ENCODE data around the gene ELMOD2. TPM values are rescaled to one million over a fixed set of nuclear protein-coding genes. Genes with fewer than 3 reads are reported as not detected.

Gene ELMOD2
- total and polyA plus RNA-seq, 2 donors (not counting 1 experiment from before 2014, with no cell fraction given): 20.4 to 25.1 TPM

DNA sequence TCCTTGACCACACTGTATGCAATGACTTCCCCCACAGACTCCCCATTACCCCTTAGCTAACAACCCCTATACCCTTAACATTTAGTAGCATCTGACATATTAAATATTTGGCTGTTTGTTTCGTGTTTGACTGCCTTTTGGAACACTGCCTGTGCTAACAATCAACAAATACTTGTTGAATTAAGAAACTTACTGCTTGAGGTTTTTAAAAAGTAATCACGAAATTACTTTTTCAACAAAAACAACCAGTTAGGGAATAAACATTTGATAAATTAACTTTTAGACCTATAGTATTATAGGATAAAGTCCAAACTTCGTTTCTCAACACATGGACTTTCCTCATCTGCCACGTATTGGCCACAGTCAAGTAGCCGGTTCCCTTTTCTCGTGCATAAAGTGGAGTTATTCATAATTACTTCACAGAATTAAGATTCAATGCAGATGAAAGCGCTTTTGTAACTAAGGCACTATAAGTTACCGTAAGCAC, 555 bp upstream of the ELMOD2 start:
- Histone ChIP-seq H3K4me1 (ENCODE audit: control insufficient read depth, extremely low read depth, insufficient read depth, low read length) (no peaks in the 10 kb centered on the region), H2AFZ (ENCODE audit: low read length) (peak overlapping the region; percentile 89), H3K9me3 (ENCODE audit: control insufficient read depth, insufficient read depth, low read depth, low read length) (no peaks in the 10 kb centered on the region), H3K27ac (ENCODE audit: insufficient read depth, low read length) (no peak overlapping the region), H3K4me3 (replicated peaks in 1 of 4; ENCODE audit: control extremely low read depth in 1 of 4, insufficient read depth in 1 of 4, low read depth in 3 of 4, low read length in 4 of 4) (peak overlapping the region; percentile 46 to 90 (median 82)), H3K9ac (ENCODE audit: insufficient read depth, low read length) (no peak overlapping the region), H3K36me3 (ENCODE audit: control insufficient read depth, insufficient read depth, low read length) (no peaks in the 10 kb centered on the region), H3K27me3 (ENCODE audit: control insufficient read depth, insufficient read depth, low read length) (no peaks in the 10 kb centered on the region), H4K20me1 (ENCODE audit: control insufficient read depth, extremely low read depth, insufficient read depth, low read length) (no peaks in the 10 kb centered on the region), H3K79me2 (ENCODE audit: control insufficient read depth, insufficient read depth, low read length) (peaks cover 6% of the 10 kb centered on the region), H3K4me2 (ENCODE audit: extremely low read depth, insufficient read depth, low read length) (peak overlapping the region; percentile 86)
- no peak for TF ChIP-seq EZH2 (IDR thresholded peaks at IDR 0.05; ENCODE audit: low read length, missing control alignments)
- TF ChIP-seq, protein P1, sequence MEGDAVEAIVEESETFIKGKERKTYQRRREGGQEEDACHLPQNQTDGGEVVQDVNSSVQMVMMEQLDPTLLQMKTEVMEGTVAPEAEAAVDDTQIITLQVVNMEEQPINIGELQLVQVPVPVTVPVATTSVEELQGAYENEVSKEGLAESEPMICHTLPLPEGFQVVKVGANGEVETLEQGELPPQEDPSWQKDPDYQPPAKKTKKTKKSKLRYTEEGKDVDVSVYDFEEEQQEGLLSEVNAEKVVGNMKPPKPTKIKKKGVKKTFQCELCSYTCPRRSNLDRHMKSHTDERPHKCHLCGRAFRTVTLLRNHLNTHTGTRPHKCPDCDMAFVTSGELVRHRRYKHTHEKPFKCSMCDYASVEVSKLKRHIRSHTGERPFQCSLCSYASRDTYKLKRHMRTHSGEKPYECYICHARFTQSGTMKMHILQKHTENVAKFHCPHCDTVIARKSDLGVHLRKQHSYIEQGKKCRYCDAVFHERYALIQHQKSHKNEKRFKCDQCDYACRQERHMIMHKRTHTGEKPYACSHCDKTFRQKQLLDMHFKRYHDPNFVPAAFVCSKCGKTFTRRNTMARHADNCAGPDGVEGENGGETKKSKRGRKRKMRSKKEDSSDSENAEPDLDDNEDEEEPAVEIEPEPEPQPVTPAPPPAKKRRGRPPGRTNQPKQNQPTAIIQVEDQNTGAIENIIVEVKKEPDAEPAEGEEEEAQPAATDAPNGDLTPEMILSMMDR (conservative IDR thresholded peaks at IDR 0.05 in 1 of 2, IDR thresholded peaks at IDR 0.05 in 1 of 2; ENCODE audit: low read depth in 1 of 2, low read length in 2 of 2): no peak
- DNase-seq (ENCODE audit: low read depth in 2 of 2): no peak

GRCh38 chr4:140529434-140529833, 5.5 kb downstream of the ELMOD2 start:
- Histone ChIP-seq H3K79me2 (ENCODE audit: control insufficient read depth, insufficient read depth, low read length) (peaks cover 6% of the 10 kb centered on the region), H3K27ac (ENCODE audit: insufficient read depth, low read length) (no peak overlapping the region), H3K4me2 (ENCODE audit: extremely low read depth, insufficient read depth, low read length) (no peak overlapping the region), H3K9me3 (ENCODE audit: control insufficient read depth, insufficient read depth, low read depth, low read length) (no peaks in the 10 kb centered on the region), H2AFZ (ENCODE audit: low read length) (no peak overlapping the region), H3K4me1 (ENCODE audit: control insufficient read depth, extremely low read depth, insufficient read depth, low read length) (no peaks in the 10 kb centered on the region), H4K20me1 (ENCODE audit: control insufficient read depth, extremely low read depth, insufficient read depth, low read length) (no peaks in the 10 kb centered on the region), H3K36me3 (ENCODE audit: control insufficient read depth, insufficient read depth, low read length) (peaks cover 3% of the 10 kb centered on the region), H3K27me3 (ENCODE audit: control insufficient read depth, insufficient read depth, low read length) (no peaks in the 10 kb centered on the region), H3K9ac (ENCODE audit: insufficient read depth, low read length) (no peak overlapping the region), H3K4me3 (replicated peaks in 1 of 4; ENCODE audit: control extremely low read depth in 1 of 4, insufficient read depth in 1 of 4, low read depth in 3 of 4, low read length in 4 of 4) (no peak overlapping the region)
- no peak for DNase-seq (ENCODE audit: low read depth in 2 of 2)
- no peak for TF ChIP-seq EZH2 (IDR thresholded peaks at IDR 0.05; ENCODE audit: low read length, missing control alignments)
- TF ChIP-seq, protein P1 (conservative IDR thresholded peaks at IDR 0.05 in 1 of 2, IDR thresholded peaks at IDR 0.05 in 1 of 2; ENCODE audit: low read depth in 1 of 2, low read length in 2 of 2): no peak

DNA sequence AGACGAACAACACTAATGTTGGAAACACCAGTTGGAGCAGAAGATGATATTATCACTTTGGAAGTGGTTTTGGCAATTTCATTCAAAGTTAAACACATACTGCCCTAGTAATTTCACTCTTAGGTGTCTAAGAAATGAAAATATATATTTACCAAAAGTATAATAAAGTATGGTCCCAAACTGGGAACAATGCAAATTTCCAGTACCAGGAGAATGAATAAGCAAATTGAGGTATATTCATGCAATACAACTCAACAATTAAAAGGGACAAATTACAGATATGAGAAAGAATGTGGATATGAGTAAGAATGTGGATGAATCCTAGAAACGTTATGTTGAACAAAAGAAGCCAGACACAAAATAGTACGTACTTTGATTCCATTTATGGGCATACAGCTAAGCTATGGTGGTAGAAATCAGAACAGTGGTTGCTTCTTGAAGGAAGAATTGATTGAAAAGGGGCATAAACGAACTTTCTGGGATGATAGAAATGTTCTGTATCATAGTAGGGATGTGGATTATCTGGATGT, 10.0 kb downstream of the ELMOD2 start:
- no peaks in the 10 kb centered on the region for H3K4me1 ChIP-seq (ENCODE audit: control insufficient read depth, extremely low read depth, insufficient read depth, low read length)
- TF ChIP-seq, protein P1 (conservative IDR thresholded peaks at IDR 0.05 in 1 of 2, IDR thresholded peaks at IDR 0.05 in 1 of 2; ENCODE audit: low read depth in 1 of 2, low read length in 2 of 2): no peak
- TF ChIP-seq EZH2 (IDR thresholded peaks at IDR 0.05; ENCODE audit: low read length, missing control alignments): no peak
- H2AFZ ChIP-seq (ENCODE audit: low read length): no peak overlapping the region
- H3K4me3 ChIP-seq (replicated peaks in 1 of 4; ENCODE audit: control extremely low read depth in 1 of 4, insufficient read depth in 1 of 4, low read depth in 3 of 4, low read length in 4 of 4): no peak overlapping the region
- H3K27ac ChIP-seq (ENCODE audit: insufficient read depth, low read length): no peak overlapping the region
- no peaks in the 10 kb centered on the region for H4K20me1 ChIP-seq (ENCODE audit: control insufficient read depth, extremely low read depth, insufficient read depth, low read length)
- H3K9ac ChIP-seq (ENCODE audit: insufficient read depth, low read length): no peak overlapping the region
- peak; percentile 9 to 85 for DNase-seq (ENCODE audit: low read depth in 2 of 2)
- peaks cover 6% of the 10 kb centered on the region for H3K36me3 ChIP-seq (ENCODE audit: control insufficient read depth, insufficient read depth, low read length)
- no peaks in the 10 kb centered on the region for H3K79me2 ChIP-seq (ENCODE audit: control insufficient read depth, insufficient read depth, low read length)
- H3K4me2 ChIP-seq (ENCODE audit: extremely low read depth, insufficient read depth, low read length): no peak overlapping the region
- H3K27me3 ChIP-seq (ENCODE audit: control insufficient read depth, insufficient read depth, low read length): no peaks in the 10 kb centered on the region
- H3K9me3 ChIP-seq (ENCODE audit: control insufficient read depth, insufficient read depth, low read depth, low read length): no peaks in the 10 kb centered on the region

All from fibroblast of lung (primary cell).